ENCODE results near the gene FANK1. TPM values are rescaled to one million over a fixed set of nuclear protein-coding genes. Genes with fewer than 3 reads are reported as not detected.

Gene FANK1
- total and polyA plus RNA-seq, 2 experiments from 2014 or later = 2.9 to 6.0 TPM

DNA sequence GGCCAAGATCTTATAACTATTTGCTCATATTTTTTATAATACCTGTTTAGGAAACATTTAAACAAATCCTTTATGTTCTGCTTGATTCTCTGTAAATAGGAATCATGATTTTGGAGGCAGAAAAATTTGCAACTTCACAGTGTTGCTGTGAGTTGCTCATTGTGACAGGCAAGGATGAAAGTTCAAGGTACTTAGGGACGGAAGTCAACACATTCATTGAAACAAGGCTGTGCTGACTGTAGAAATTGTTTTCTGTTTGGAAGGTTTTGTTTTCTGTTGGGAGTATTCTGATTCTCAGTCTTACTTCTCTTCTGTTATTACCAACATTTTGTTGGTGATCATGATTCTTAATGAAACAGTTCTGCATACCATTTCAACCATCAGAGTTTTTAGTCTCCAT lies 54.9 kb downstream of the FANK1 start:
- Histone ChIP-seq H3K9me2 (replicated peaks; ENCODE audit: insufficient read depth) (no peaks in the 10 kb centered on the region), H2AFZ (no peak overlapping the region), H3K9me3 (ENCODE audit: low read depth) (no peaks in the 10 kb centered on the region), H3K4me2 (no peak overlapping the region), H3K4me3 (no peak overlapping the region), H3K79me2 (no peaks in the 10 kb centered on the region), H3K27me3 (no peaks in the 10 kb centered on the region), H3K4me1 (ENCODE audit: insufficient read depth) (no peaks in the 10 kb centered on the region), H3K27ac (no peak overlapping the region), H3K36me3 (replicated peaks; ENCODE audit: insufficient read depth, low read depth) (no peaks in the 10 kb centered on the region), H4K20me1 (ENCODE audit: insufficient read depth, poor library complexity, severe bottlenecking) (no peaks in the 10 kb centered on the region)
- TF ChIP-seq, protein P1, sequence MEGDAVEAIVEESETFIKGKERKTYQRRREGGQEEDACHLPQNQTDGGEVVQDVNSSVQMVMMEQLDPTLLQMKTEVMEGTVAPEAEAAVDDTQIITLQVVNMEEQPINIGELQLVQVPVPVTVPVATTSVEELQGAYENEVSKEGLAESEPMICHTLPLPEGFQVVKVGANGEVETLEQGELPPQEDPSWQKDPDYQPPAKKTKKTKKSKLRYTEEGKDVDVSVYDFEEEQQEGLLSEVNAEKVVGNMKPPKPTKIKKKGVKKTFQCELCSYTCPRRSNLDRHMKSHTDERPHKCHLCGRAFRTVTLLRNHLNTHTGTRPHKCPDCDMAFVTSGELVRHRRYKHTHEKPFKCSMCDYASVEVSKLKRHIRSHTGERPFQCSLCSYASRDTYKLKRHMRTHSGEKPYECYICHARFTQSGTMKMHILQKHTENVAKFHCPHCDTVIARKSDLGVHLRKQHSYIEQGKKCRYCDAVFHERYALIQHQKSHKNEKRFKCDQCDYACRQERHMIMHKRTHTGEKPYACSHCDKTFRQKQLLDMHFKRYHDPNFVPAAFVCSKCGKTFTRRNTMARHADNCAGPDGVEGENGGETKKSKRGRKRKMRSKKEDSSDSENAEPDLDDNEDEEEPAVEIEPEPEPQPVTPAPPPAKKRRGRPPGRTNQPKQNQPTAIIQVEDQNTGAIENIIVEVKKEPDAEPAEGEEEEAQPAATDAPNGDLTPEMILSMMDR (IDR thresholded peaks at IDR 0.05; ENCODE audit: poor library complexity) = no peak
- no peak for TF ChIP-seq EZH2 (IDR thresholded peaks at IDR 0.05; ENCODE audit: borderline replicate concordance)
- TF ChIP-seq EZH2phosphoT487 (IDR thresholded peaks at IDR 0.05; ENCODE audit: low read depth, severe bottlenecking, unreplicated experiment) = no peak
- DNase-seq (ENCODE audit: low spot score) = no peak
- 79% methylated on average over 1 of the region's 1 CpG for WGBS (ENCODE audit: low lambda C conversion rate, missing lambda C conversion rate)

DNA sequence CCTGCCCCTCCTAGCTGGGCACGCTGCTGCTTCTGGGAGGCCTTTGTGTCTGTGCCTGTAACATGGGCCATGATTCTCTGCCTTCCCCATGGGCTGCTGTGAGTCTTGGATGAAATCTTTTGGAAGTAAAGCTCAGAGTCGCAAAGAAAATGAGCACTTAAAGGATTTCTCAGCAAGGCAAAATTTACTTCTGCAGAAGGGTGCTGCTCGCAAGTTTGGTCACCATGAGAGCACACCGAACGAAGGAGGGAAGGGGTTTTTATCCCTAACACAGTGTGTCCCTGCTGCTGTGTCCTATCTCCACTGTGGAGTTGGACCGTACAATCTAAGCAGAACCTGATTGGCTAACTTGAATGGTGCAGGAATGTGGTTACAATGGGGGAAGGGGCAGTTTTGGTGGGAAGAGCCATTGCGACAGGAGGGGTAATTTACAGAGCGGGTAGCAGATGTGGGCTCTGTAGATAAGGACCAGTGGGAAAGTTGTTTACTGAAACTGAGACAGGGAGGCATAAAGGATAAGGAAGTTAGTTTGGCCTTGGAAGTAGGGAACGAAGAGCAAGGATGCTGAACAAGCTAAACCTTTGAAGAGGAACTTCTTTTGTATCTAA lies 57.5 kb downstream of the FANK1 start:
- no peaks in the 10 kb centered on the region for H3K36me3 ChIP-seq (replicated peaks; ENCODE audit: insufficient read depth, low read depth)
- H3K9me2 ChIP-seq (replicated peaks; ENCODE audit: insufficient read depth) = no peaks in the 10 kb centered on the region
- H2AFZ ChIP-seq = no peak overlapping the region
- no peaks in the 10 kb centered on the region for H4K20me1 ChIP-seq (ENCODE audit: insufficient read depth, poor library complexity, severe bottlenecking)
- H3K4me3 ChIP-seq = no peak overlapping the region
- H3K4me1 ChIP-seq (ENCODE audit: insufficient read depth) = no peaks in the 10 kb centered on the region
- no peak overlapping the region for H3K4me2 ChIP-seq
- DNase-seq (ENCODE audit: low spot score) = no peak
- no peak overlapping the region for H3K27ac ChIP-seq
- no peaks in the 10 kb centered on the region for H3K9me3 ChIP-seq (ENCODE audit: low read depth)
- no peaks in the 10 kb centered on the region for H3K79me2 ChIP-seq
- 63% methylated on average over 9 of the region's 9 CpGs for WGBS (ENCODE audit: low lambda C conversion rate, missing lambda C conversion rate)
- no peaks in the 10 kb centered on the region for H3K27me3 ChIP-seq
- TF ChIP-seq EZH2 (IDR thresholded peaks at IDR 0.05; ENCODE audit: borderline replicate concordance) (no peak), EZH2phosphoT487 (IDR thresholded peaks at IDR 0.05; ENCODE audit: low read depth, severe bottlenecking, unreplicated experiment) (no peak)
- TF ChIP-seq, protein P1 (IDR thresholded peaks at IDR 0.05; ENCODE audit: poor library complexity) = no peak

DNA sequence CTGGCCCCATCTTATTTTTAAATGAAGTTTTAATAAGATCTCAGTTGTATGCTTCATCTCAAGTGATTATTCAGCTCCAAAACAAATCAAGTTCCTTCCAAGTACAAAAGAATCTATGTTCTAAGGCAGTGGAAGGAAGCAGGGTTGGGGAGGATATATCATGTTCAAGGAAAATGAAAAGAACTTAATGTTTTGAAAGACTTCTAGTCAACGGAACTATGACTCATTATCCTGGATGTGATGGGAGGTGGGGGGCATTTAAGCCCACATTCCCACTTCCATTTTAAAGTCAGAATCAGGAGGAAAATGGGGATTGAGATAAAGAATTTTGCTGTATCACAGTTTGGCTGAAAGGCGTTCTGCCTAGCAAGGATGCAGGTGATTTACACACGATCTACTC lies 59.4 kb downstream of the FANK1 start:
- no peak overlapping the region for H3K4me2 ChIP-seq
- H3K9me3 ChIP-seq (ENCODE audit: low read depth) = no peaks in the 10 kb centered on the region
- no peak for DNase-seq (ENCODE audit: low spot score)
- no peak overlapping the region for H3K4me3 ChIP-seq
- 58% methylated on average over 3 of the region's 3 CpGs for WGBS (ENCODE audit: low lambda C conversion rate, missing lambda C conversion rate)
- H3K27me3 ChIP-seq = no peaks in the 10 kb centered on the region
- no peaks in the 10 kb centered on the region for H3K36me3 ChIP-seq (replicated peaks; ENCODE audit: insufficient read depth, low read depth)
- H3K9me2 ChIP-seq (replicated peaks; ENCODE audit: insufficient read depth) = no peaks in the 10 kb centered on the region
- H3K27ac ChIP-seq = no peak overlapping the region
- no peaks in the 10 kb centered on the region for H3K79me2 ChIP-seq
- H3K4me1 ChIP-seq (ENCODE audit: insufficient read depth) = no peaks in the 10 kb centered on the region
- TF ChIP-seq, protein P1 (IDR thresholded peaks at IDR 0.05; ENCODE audit: poor library complexity) = no peak
- TF ChIP-seq EZH2 (IDR thresholded peaks at IDR 0.05; ENCODE audit: borderline replicate concordance) (no peak), EZH2phosphoT487 (IDR thresholded peaks at IDR 0.05; ENCODE audit: low read depth, severe bottlenecking, unreplicated experiment) (no peak)
- no peak overlapping the region for H2AFZ ChIP-seq
- no peaks in the 10 kb centered on the region for H4K20me1 ChIP-seq (ENCODE audit: insufficient read depth, poor library complexity, severe bottlenecking)
